Upper lobe of left lung (tissue), 4 donors: ENCODE results near the gene DLGAP1.
A peak's percentile ranks its signal among the peaks of the same experiment; 100 is the strongest.

Experiments used
- CTCF ChIP-seq, 6 experiments: fragments of 450-650 bp in 4 of 6; fragments of 200-600 bp in 2 of 6; sonication (generic) in 2 of 6; IDR thresholded peaks; one replicate each; pipeline ENCODE4 v1.5.1; 2016 to 2019; ENCODE audit warnings: antibody characterized with exemption in 6 of 6
- POLR2AphosphoS5 ChIP-seq, 2 donors: sonication (generic); formaldehyde crosslinking; IDR thresholded peaks; one replicate each; pipeline ENCODE4 v1.5.1; 2017; ENCODE audit warnings: antibody characterized with exemption in 2 of 2

GRCh38 chr18:3596637-3597384 is 858.3 kb downstream of the DLGAP1 start:
- TF ChIP-seq CTCF (IDR thresholded peaks at IDR 0.05) (peak in 3 of 6 experiments; percentile 23 to 32 (median 24)), POLR2AphosphoS5 (IDR thresholded peaks at IDR 0.05) (peak in 1 of 2 donors; percentile 12)
